BLaER1 (cell line): ENCODE measurements around the gene NAPSA.

Source experiments
- H3K27ac ChIP-seq: shearing (Covaris generic); formaldehyde crosslinking; 2 replicates; pipeline ENCODE4 v1.8.1; 2022
- H3K27me3 ChIP-seq: shearing (Covaris generic); formaldehyde crosslinking; 2 replicates; pipeline ENCODE4 v1.8.1; 2022
- H3K36me3 ChIP-seq: shearing (Covaris generic); formaldehyde crosslinking; 2 replicates; pipeline ENCODE4 v1.8.1; 2022
- H3K4me1 ChIP-seq: shearing (Covaris generic); formaldehyde crosslinking; 2 replicates; pipeline ENCODE4 v1.8.1; 2022
- H3K4me2 ChIP-seq: shearing (Covaris generic); formaldehyde crosslinking; 2 replicates; pipeline ENCODE4 v1.8.1; 2022
- H3K4me3 ChIP-seq: shearing (Covaris generic); formaldehyde crosslinking; 2 replicates; pipeline ENCODE4 v1.8.1; 2022
- H3K9ac ChIP-seq: shearing (Covaris generic); formaldehyde crosslinking; 2 replicates; pipeline ENCODE4 v1.8.1; 2022
- H3K9me3 ChIP-seq: shearing (Covaris generic); formaldehyde crosslinking; 2 replicates; pipeline ENCODE4 v1.8.1; 2022
- H4K20me1 ChIP-seq: shearing (Covaris generic); formaldehyde crosslinking; 2 replicates; pipeline ENCODE4 v1.8.1; 2022
- Cebpa-rat ChIP-seq: shearing (Covaris generic); IDR thresholded peaks from 2 replicates; pipeline ENCODE4 v1.8.1; 2022

The NAPSA gene

DNA sequence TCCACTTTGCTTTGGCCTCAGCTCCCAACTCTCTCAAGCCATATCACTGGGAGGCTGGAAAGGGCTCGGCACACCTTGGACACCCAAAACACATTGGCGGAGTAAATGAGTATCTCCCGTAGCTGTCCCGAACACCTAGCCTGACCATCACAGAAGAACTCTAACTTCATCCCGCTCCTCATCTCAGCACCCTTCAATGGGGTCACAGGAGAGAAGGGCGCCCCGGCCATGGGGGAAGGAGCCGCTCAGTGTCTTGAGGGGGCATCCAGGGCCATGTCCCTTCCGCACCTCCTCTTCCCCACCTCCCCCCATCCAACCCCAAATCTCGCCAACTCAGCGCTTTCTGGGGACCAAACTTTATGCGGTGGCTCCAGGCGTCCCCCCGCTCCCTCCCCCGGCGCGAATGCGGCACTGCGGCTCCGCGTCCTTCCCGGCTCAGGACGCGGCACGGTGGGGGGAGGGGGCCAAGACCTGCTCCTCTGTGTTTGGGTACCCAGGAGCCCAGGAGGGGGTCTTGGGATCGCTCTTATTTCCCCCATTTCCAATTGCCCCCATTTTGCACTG lies 39.3 kb downstream of the NAPSA start:
- H3K4me1 ChIP-seq, result peaks cover 24% of the 10 kb centered on the region
- no peak for TF ChIP-seq Cebpa-rat
- H4K20me1 ChIP-seq, result peaks cover 6% of the 10 kb centered on the region; the same call in 1 of the 2 replicates
- H3K9me3 ChIP-seq, result peaks cover 13% of the 10 kb centered on the region
- no peak overlapping the region for H3K9ac ChIP-seq
- H3K4me3 ChIP-seq, result peak overlapping the region; percentile 56
- peaks cover 46% of the 10 kb centered on the region for H3K27me3 ChIP-seq
- H3K27ac ChIP-seq, result no peak overlapping the region
- H3K4me2 ChIP-seq, result peak overlapping the region; percentile 91
- no peaks in the 10 kb centered on the region for H3K36me3 ChIP-seq

DNA sequence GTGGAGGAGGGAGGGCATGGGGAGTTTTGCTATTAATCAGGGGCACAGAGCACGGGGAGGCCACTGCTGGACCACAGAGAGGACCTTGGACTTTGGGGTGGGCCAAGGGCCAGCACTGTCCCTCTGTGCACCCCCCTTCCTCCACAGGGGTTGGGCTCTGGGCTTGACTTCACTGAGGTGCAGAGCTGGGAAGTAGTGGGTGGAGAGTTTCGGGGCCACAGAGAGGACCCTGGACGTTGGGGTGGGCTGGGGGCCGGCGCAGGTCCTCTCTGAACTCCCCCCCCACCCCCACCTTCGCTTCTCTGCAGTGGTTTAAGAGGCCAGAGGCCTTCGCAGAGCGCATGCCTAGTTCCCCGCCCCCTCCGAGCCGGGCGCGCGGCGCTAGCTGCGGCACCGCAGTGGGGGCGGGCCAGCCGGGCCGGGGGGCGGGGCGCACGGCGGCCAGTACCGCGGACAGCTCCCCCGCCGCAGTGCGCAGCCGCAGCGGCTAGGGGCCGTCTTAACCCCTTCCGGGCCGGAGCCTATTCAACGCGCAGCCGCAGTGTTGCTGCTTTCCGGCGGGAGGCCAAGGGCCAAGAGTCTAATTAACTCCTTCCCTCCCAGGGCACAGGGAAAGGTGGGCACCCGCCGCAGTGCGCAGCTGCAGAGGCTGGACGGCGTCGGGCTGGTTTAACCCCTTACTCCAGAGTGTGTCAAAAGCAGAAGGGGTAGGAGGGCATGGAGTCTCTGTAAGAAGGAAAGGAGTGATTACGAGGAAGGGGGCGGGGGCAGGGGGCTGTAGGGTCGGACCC lies 39.9 kb downstream of the NAPSA start:
- H3K4me3 ChIP-seq, result peak overlapping the region; percentile 56
- peaks cover 13% of the 10 kb centered on the region for H3K9me3 ChIP-seq
- no peaks in the 10 kb centered on the region for H3K36me3 ChIP-seq
- H4K20me1 ChIP-seq, result peaks cover 6% of the 10 kb centered on the region; the same call in 1 of the 2 replicates
- peaks cover 46% of the 10 kb centered on the region for H3K27me3 ChIP-seq
- H3K9ac ChIP-seq, result no peak overlapping the region
- H3K4me2 ChIP-seq, result peak overlapping the region; percentile 91
- peaks cover 22% of the 10 kb centered on the region for H3K4me1 ChIP-seq
- no peak for TF ChIP-seq Cebpa-rat
- no peak overlapping the region for H3K27ac ChIP-seq

- no peak for TF ChIP-seq Cebpa-rat
- H3K27ac ChIP-seq, result no peak overlapping the region
- H4K20me1 ChIP-seq, result peaks cover 6% of the 10 kb centered on the region; the same call in 1 of the 2 replicates
Observed at GRCh38 chr19:50324331-50324730, 41.1 kb downstream of the NAPSA start.

DNA sequence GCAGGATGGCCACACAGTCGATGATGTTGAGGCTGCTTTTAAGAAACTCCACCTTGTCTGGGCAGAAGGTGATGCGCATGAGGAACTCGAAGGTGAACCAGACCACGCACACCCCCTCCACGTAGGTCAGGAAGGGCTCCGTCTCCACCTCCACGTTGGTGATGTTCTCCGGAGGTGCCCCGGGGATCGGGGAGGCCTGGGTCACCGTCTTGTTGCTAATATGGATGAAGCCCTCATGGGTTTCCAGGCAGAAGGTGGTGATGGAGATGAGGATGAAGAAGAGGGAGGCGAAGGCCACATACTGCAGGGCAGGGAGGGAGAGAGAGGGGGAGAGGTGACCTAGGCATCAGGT lies 41.7 kb downstream of the NAPSA start:
- no peak overlapping the region for H3K9ac ChIP-seq
- peaks cover 6% of the 10 kb centered on the region; the same call in 1 of the 2 replicates for H4K20me1 ChIP-seq
- no peaks in the 10 kb centered on the region for H3K36me3 ChIP-seq
- peaks cover 57% of the 10 kb centered on the region for H3K27me3 ChIP-seq
- H3K4me2 ChIP-seq, result no peak overlapping the region
- TF ChIP-seq Cebpa-rat, result no peak
- H3K27ac ChIP-seq, result no peak overlapping the region
- H3K9me3 ChIP-seq, result peaks cover 5% of the 10 kb centered on the region
- no peak overlapping the region for H3K4me3 ChIP-seq
- peaks cover 14% of the 10 kb centered on the region for H3K4me1 ChIP-seq

More at GRCh38 chr19:50324331-50324730, 41.1 kb downstream of the NAPSA start:
- Histone ChIP-seq H3K27me3 (peaks cover 51% of the 10 kb centered on the region), H3K4me2 (no peak overlapping the region), H3K4me3 (no peak overlapping the region), H3K36me3 (no peaks in the 10 kb centered on the region), H3K9ac (no peak overlapping the region), H3K4me1 (peaks cover 14% of the 10 kb centered on the region), H3K9me3 (peaks cover 8% of the 10 kb centered on the region)

DNA sequence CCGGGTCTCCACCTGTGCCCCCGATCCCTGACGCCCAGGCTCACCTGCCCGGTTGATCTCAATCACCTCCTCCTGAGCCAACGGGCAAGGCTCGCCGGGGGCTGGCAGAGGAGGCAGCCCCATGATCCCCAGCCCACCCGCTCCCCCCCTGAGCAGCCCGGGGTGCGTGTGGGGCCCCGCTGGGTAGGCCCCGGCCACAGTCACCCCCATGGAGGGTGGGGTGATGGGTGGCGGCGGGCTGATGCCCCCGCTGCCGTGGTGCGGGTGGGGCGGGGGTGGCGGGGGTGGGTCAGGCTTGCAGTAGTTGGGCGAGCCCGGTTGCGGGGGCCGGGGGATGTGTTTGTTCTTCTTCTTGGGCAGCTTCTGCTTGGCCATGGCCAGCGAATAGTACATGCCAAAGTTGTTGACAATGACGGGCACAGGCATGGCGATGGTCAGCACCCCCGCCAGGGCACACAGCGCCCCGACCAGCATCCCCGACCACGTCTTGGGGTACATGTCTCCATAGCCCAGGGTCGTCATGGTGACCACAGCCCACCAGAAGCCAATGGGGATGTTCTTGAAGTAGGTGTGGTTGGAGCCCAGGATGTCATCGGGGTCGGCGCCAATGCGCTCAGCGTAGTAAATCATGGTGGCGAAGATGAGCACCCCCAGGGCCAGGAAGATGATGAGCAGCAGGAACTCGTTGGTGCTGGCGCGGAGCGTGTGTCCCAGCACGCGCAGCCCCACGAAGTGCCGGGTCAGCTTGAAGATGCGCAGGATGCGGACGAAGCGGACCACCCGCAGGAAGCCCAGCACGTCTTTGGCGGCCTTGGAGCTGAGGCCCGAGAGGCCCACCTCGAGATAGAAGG lies 42.3 kb downstream of the NAPSA start:
- TF ChIP-seq Cebpa-rat, result no peak
- no peak overlapping the region for H3K27ac ChIP-seq
- H4K20me1 ChIP-seq, result peaks cover 6% of the 10 kb centered on the region; the same call in 1 of the 2 replicates
- no peak overlapping the region for H3K4me2 ChIP-seq
- H3K4me3 ChIP-seq, result no peak overlapping the region
- peaks cover 14% of the 10 kb centered on the region for H3K4me1 ChIP-seq
- no peaks in the 10 kb centered on the region for H3K36me3 ChIP-seq
- no peak overlapping the region for H3K9ac ChIP-seq
- peaks cover 58% of the 10 kb centered on the region for H3K27me3 ChIP-seq
- H3K9me3 ChIP-seq, result no peaks in the 10 kb centered on the region; the same call in 1 of the 2 replicates

DNA sequence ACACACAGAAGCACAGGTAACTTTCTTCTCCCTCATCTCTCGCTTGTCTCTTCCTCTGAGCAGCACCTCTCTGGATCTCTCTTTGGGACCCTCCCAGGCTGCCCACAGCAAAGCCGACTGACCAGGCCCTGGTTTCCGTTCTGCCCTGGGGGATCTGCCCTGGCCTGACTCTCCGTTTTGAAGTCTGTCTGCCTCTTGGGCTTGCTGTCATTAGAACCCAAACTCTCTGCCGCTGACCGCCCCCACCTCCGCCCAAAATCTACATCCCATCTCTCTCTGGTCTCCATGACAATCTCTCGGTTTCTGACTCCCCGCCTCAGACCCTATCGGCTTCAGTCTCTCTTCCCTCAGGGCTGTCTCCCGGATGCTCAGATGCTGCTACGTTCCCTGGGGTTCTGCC lies 43.2 kb downstream of the NAPSA start:
- Histone ChIP-seq H4K20me1 (peaks cover 6% of the 10 kb centered on the region; the same call in 1 of the 2 replicates), H3K9ac (no peak overlapping the region), H3K4me3 (no peak overlapping the region), H3K9me3 (no peaks in the 10 kb centered on the region), H3K36me3 (no peaks in the 10 kb centered on the region), H3K4me2 (no peak overlapping the region), H3K27ac (no peak overlapping the region), H3K27me3 (peaks cover 58% of the 10 kb centered on the region), H3K4me1 (peaks cover 14% of the 10 kb centered on the region)
- TF ChIP-seq Cebpa-rat, result no peak

- TF ChIP-seq Cebpa-rat, result no peak
- Histone ChIP-seq H3K4me3 (no peak overlapping the region), H3K4me1 (peaks cover 14% of the 10 kb centered on the region), H4K20me1 (peaks cover 6% of the 10 kb centered on the region; the same call in 1 of the 2 replicates), H3K9me3 (no peaks in the 10 kb centered on the region), H3K27me3 (peaks cover 58% of the 10 kb centered on the region), H3K9ac (no peak overlapping the region), H3K4me2 (no peak overlapping the region), H3K36me3 (no peaks in the 10 kb centered on the region), H3K27ac (no peak overlapping the region)
Observed at GRCh38 chr19:50321831-50322230, 43.6 kb downstream of the NAPSA start.

- no peaks in the 10 kb centered on the region for H4K20me1 ChIP-seq
- H3K4me3 ChIP-seq, result no peak overlapping the region
- no peak for TF ChIP-seq Cebpa-rat
- no peaks in the 10 kb centered on the region for H3K9me3 ChIP-seq
- H3K4me2 ChIP-seq, result no peak overlapping the region
- H3K27me3 ChIP-seq, result peaks cover 58% of the 10 kb centered on the region
- H3K27ac ChIP-seq, result no peak overlapping the region
- no peaks in the 10 kb centered on the region for H3K36me3 ChIP-seq
- no peak overlapping the region for H3K9ac ChIP-seq
- peaks cover 5% of the 10 kb centered on the region for H3K4me1 ChIP-seq
Observed at GRCh38 chr19:50320596-50320995, 44.8 kb downstream of the NAPSA start.

DNA sequence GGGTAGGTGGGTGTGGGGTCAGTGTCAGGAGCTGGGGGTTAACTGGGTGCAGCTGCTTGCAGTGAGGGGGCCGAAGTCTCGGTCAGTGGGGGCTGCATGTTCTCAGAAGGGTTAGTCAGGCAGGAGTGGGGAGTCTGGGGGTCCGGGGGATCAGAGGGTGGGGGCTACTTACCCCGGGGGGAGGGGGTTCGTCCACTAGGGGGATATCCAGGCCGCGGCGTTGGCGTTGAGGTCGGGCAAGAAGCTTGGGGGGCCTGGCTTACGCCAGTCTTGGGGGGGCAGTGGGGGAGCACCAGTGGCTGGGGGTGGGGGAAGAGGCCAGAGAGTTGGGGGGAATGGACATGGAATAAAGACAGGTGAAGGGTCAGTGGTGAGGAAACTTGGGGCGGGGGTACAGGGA lies 45.4 kb downstream of the NAPSA start:
- no peaks in the 10 kb centered on the region for H3K36me3 ChIP-seq
- no peak overlapping the region for H3K9ac ChIP-seq
- H3K27ac ChIP-seq, result no peak overlapping the region
- peaks cover 60% of the 10 kb centered on the region for H3K27me3 ChIP-seq
- H3K9me3 ChIP-seq, result no peaks in the 10 kb centered on the region
- no peak overlapping the region for H3K4me2 ChIP-seq
- no peaks in the 10 kb centered on the region for H4K20me1 ChIP-seq
- H3K4me3 ChIP-seq, result no peak overlapping the region
- H3K4me1 ChIP-seq, result peaks cover under 1% of the 10 kb centered on the region
- no peak for TF ChIP-seq Cebpa-rat
